T-helper 1 cell treated with Interleukin-12 subunit alpha and Interleukin-12 subunit beta and Interleukin-4 antibody, amounts not matched to agents 30 ng/mL and 1 ng/mL, for 36 hours (primary cell): ENCODE measurements around the gene ITGA11. TPM values are rescaled to one million over a fixed set of nuclear protein-coding genes. Genes with fewer than 3 reads are reported as not detected.

Source experiments
- intact Hi-C: fragments of 100-400 bp; cut with micrococcal nuclease; formaldehyde crosslinking; loops from one replicate; pipeline ENCODE4 v1.15.1; 2024
- total RNA-seq: library from RNA; stranded (reverse); gene quantifications from 2 replicates; pipeline ENCODE4 v1.2.3, GENCODE V29; 2022

Gene ITGA11
- total RNA-seq, 1 donor from 2014 or later, result 1.7 TPM

DNA sequence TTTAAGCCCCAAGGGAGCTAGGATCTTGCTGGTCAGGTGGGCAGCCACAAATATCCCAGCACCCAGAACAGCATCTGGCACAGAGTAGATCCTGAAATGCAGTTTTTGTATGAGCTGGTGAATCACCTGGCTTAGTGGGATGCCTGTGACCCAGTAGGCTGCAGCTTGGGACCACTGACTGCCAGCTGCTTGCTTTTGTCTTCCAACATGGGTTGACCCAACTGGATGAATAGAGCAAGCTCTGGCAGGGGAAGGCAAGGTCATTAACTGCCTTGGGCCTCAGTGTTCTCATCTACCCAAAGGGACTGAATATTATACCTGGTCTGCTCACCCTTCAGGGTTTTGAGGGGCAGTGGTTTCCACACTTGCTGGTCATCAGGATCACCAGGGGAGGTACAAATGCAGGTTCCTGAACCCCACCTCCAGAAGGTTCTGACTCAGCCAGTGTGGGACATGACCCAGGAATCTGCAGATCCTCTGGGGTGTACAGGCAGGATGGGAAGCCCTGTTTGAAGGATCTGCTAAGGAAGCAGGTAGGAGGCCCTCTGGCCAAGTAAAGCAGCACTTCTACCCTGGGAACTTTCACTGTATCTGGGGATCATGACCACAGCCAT lies 55.4 kb downstream of the ITGA11 start:
- intact Hi-C loops, result no loop called here

DNA sequence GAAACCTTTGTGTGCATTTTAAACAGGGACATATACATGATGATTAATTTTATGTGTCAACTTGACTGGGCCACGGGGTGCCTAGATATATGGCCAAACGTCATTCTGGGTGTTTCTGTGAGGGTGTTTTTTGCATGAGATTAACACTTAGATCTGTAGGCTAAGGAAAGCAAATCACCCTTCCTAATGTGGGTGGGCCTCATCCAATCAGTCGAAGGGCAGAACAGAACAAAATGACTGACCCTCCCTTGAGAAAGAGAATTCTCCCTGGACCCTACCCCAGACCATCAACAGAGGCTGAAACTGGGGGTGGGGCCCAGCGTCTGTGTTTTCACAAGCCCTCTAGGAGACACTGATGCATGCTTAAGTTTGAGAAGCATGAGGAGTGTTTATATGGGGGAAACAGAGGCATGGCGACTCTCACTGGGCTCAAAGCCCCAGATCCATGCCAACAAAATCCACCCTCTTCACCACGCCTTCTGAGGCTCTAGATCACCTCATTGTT lies 56.2 kb downstream of the ITGA11 start:
- intact Hi-C loops, result no loop called here

DNA sequence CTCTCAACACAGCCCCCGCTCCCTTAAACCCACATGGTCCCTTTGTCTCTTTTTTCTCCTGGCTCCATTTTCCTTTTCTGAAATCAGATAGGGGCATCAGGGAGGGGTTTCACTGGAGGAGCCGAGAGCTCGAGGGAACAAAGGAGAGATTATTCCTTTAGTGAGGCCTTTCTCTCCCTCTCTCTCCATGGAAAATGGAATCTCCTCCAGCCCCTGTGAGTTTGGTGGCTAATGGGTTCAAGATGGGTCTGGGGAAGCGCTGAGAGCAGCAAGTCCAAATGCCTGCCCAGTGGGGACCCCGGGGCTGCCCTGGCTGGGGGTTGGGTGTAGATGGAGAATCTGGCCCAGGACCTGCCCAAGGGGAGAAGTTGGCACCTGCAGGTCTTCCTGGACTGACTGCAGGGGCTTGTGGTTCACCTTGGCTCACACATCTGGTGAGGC lies 56.8 kb downstream of the ITGA11 start:
- intact Hi-C loops, result no loop called here

DNA sequence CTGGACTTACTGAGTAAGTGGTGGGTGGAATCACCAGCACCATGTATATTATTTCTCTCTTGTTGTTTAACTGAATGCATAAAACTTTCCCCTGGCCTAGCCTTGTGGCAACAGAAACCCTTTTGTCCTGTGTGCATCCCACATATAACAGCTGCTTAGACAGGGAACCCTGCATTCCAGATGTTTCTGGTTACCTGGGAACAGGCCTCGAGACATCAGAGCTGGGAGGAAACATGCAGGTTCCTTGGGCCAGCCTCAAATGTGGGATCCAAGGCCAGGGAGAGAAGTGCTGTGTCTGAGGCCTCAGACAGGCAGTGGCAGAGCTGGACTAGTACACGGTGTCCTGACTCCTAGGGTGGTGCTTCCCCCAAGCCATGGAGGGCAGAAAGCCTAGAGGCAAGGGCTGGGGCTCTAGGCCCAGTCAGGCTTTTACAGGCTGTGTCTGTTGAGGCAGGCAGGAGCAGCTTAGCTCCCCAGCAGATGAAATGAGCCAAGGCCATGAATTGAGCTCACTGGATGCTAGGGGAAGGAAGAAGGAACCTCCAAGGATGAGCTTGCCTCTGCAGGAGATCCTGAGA lies 57.7 kb downstream of the ITGA11 start:
- intact Hi-C loops, result no loop called here

DNA sequence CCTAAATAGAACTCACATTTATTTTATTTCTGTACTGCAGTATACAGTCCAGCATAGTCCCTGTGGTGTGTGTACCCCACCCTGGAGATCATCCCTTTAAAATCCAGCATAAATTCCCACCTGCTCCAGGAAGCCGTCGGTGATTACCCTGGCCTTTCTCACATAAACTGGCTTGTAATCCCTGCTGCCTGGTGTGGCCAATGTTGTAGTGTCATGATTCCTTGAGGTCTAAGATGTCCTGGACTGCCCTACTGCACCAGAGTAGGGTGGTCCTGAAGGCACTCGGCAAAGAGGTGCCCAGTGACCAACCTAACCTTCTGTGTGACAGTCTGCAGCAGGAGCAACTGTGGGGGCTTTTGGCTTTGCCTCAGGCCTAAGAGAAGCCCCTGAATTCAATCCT lies 58.9 kb downstream of the ITGA11 start:
- intact Hi-C loops, result no loop called here

DNA sequence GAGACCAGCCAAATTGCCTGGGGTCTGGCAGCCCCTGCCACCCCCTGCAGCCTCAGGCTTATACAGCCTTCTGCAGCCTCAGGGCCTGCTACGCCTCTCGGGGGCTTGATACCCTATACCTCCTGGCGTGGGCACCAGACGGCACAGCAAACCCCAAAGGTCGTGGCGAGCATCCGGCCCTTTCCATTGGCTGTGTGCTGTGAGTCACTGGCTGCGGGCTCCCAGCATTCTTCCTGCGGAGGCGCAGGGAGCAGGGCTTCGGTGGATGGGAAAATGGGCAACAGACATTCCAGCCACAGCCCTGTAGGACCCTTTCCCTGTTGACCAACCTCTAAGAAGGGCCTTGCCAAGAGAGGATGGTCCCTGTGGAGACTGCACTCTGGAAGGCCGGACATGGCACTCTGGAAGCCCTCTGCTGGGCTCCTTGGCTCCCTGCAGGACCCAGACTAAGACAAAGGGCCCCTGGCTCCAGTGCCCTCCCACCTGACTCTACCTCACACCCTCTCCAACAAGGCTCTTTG lies 59.6 kb downstream of the ITGA11 start:
- intact Hi-C loops, result no loop called here

DNA sequence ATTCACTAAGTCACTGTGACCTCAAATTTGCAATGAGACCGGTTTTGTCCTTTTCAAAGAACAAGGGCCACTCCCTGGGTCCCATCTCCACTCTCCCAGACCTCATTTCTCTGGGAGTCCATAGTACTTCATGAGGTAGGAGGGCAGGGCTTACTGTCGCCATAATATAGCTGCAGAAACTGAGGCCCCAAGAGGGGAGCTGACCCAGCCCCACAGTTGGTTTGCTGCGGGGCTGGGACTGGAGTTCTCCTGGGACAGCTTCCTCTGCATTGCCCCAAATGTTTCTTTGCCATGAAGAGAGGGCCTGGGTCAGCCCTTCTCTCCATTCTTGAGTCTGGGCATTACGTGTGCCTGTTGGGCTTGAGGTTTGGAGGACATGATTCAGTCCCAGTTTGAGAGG lies 60.1 kb downstream of the ITGA11 start:
- intact Hi-C loops, result no loop called here

DNA sequence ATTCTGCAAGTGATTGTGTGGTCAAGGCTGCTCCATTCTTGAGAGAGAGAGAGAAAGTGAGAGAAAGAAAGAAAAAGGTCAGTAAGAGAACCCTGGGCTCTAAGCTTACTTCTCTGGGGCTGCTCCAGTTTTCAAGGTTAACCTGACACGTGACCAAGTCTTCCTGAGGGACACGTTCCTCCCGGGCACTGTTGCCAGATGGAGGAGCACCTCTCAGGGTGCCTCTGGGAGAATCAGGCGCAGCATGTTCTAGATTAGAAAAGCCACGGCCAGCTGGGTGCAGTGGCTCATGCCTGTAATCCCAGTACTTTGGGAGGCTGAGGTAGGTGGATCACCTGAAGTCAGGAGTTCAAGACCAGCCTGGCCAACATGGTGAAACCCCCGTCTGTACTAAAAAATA lies 60.8 kb downstream of the ITGA11 start:
- intact Hi-C loops, result no loop called here

DNA sequence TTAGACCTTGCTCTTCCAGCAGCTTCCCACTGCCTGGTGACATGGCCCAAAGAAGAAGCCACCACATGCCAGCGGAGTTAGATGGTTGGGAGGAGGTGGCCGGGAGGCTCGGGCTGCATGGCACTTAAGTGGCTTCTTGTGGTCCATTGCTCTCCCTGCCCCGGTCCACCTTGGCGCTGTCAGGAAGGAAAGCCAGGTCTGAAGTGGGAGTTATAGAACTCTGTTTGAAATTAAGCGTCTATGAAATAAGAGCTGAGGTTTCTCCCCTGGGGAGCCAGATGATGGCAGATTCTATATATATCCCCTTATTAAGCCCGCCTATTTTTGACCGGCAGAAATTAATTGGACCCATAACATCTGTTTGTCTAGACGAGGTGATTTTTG lies 61.2 kb downstream of the ITGA11 start:
- intact Hi-C loops, result no loop called here

DNA sequence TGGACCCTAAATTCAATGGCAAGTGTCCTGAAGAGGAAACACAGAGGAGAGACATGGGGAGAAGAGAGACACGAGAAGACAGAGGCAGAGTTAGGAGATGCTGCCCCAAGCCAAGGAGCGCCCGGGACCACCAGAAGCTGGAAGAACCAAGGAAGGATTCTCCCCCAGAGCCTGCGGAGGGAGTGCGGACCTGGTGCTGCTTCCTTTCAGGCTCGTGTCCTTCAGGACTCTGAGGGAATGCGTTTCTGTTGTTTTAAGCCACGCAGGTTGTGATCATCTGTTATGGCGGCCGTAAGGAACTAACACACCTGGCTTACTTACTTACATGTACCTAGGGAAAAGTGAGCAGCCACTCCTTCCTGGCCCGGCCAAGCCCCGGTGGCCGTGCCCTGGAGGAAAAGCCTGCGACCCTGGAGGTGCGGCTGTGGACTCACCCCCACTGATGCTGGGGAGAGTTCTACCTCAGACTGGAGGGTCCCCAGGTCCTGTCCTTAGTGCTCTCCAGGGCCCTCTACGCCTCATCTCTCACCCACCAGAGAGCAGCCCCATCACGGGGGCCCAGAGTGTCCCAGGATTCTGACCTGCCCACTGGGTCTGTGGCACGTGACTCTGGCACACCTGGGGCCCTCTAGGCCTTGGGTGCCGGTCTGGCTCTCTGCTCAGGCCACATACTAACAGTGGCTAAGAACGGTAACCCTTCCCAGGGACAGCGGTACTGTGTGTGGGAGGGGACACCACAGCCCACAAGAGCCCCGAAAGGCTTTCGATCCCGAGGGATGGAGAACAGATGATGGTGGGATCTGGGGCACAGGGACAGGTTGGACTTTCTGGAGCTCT lies 61.8 kb downstream of the ITGA11 start:
- intact Hi-C loops, result no loop called here

DNA sequence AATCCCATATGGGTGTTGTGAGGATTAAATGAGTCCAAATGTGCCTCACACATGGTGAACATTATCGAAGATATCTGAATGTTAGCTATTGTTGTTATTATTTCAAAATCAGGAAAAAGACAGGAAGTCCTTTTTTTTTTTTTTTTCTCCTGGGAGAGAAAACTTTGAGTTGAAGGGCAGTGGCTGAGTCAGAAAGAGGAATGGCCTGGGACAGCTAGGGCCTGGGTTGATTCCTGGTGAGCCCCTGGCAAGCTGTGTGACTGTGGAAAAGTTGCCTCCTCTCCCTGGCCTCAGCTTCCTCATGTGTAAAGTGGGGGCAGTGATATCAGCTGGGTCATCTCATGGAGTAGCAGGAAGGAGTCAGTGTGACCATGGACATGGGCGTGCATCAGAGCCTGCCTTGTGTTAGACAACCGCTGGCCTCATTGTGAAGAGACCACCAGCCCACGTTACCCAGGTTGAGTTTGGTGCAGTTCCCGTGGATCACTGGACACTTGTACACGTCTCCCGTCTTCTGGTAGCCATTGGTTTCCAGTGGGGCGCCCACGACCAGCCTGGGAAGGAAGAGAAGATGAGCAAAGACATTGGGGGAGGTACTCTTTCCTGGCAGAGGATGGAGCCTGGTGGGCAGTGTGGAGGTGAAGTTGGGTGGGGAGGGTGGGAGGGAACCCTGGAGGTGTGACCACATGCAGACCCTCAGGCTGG lies 63.1 kb downstream of the ITGA11 start:
- intact Hi-C loops, result no loop called here

DNA sequence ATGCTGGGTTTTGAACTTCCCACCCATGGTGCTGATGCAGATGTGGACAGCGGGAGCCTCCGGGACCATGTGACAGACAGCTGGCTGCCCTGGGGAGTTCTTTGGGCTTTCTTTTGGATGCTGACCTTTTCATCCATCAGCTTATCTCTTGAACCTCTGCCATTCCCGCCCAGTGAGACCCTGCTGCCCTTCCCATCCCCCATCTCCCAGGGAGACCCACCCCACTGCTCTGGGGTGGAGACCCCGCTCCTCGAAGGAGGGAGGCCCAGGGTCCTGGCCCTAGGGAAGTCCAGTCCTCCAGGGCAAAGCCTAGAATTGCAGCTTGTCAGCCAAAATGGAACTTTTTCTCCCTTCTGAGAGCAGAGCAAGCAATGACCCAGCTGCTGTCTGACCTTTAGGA lies 64.0 kb downstream of the ITGA11 start:
- intact Hi-C loops, result no loop called here

DNA sequence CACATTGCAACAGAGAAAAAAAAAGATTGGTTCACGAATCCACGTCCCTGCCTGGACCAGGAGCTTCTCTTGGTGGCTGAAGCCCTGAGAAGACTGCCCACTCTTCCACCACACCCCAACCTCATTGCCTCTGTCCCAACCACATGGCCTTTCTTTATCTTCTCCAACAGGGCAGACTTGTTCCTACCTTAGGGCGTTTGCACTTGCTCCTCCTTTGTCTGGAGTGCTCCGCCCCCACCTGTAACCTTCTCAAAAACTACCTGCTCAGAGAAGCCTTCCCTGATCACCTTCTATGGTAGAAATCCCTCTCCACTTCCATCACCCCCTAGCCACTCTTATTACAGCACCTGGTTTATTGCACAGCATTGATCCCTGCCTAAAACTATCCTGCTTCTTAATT lies 64.7 kb downstream of the ITGA11 start:
- intact Hi-C loops, result no loop called here

DNA sequence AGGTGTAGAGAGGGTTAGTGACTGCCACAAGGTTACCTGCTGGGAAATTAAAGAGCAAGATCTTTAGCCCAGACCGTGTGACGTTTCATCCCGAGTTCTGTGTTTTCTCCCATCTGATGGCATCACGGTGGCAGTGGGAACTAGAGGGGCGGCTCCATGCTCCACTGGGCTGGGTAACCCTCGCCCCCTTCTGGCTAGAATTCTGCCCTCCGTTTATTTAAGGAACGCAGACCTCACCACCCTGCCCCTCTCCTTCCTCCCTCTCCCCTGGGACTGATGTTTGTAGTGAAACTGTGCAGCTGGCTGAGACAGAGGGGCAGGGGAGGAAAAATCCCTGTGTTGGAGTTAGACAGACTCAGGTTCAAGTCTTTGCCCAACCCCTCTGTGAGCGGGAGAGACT lies 65.6 kb downstream of the ITGA11 start:
- intact Hi-C loops, result no loop called here

DNA sequence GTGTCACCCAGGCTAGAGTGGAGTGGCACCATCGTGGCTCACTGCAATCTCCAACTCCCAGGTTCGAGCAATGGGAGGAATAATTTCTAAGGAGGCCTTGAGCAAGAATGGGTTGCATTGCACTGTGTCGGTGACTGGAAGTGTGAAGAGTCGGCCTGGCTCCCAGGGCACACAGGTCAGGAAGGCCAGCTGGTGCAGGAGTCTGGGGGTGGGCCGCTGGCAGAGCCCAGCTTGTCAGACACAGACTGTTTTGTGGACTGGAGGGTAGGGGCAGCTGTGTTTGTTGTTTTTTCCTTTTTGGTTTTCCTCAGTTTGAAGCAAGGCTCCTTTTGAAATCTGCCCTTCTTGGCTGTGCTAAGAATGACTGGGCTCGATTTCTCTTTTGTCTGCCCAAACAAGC lies 66.2 kb downstream of the ITGA11 start:
- intact Hi-C loops, result no loop called here

DNA sequence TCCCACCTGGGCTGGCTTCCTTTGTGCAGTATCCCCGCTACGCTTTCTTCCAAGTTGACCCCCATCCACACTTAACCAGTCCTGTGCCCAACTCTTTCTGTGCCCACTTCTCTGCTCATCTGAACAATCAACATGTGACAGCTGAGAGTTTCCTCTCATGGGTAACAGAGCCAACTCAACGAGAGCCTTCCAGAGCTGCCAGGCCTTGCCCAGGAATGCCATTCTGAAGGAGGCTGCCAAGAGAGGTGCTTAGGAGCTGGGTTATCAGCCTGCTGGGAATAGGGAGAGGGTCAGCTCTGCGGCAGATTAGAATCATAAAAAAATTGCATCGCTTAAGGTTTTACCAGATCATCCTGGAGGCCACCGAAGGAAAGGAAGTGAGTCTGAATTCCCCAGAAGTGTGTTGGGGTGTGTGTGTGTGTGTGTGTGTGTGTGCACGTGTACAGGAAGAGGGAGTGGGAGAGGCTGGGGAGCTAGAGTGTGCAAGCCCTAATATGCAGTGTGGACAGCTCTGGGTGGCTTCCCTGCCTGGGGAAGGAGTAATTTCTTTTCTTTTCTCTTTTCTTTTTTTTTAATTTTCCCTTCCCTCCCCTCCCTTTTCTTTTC lies 66.7 kb downstream of the ITGA11 start:
- intact Hi-C loops, result no loop called here

DNA sequence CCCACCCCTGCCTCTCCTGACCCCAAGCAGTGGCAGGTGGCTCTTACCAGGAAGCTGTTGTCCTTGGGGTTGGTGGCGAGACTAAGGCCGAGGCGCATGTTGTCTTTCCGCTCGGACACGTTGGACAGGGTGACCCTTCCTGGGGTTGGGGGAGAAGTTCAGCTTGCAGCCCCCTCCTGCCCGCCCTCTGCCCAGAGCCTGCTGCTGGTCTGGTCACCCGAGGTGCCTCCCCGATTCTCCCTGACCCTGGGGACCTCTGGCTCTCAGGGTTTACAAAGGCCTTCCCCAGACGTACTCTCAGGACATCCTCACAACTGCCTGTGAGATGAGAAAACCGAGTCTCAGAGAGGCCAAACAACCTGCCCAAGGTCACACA lies 67.3 kb downstream of the ITGA11 start:
- intact Hi-C loops, result no loop called here

DNA sequence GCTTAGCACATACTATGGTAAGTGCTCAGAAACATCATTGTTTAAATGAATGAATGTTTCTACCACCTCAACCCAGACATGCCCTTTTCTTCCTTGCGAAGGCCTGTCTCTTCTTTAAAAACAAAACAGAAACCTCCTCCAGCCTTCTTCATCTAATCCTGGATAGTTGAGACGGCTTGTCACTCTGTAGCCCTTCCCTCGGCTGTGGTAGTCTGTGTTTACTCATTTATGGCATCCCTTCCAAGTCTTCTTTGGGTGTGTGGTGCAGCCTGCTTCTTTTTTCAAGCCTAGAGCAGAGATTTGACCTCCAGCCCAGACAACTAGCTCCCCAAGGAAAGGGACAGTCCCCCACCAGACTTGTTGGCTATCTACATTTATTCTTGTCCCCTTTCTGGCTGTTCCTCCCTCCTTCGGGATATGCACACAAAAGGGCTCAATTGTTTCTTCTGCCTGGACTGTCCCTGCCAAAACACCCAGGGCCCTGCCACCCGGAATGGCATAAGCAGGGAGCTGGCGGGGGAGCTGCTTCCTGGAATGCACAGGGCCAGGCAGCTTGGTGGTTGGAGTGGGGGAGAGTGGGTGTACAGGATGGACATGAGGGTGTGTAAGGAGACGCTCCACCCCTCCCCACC lies 67.8 kb downstream of the ITGA11 start:
- intact Hi-C loops, result no loop called here

DNA sequence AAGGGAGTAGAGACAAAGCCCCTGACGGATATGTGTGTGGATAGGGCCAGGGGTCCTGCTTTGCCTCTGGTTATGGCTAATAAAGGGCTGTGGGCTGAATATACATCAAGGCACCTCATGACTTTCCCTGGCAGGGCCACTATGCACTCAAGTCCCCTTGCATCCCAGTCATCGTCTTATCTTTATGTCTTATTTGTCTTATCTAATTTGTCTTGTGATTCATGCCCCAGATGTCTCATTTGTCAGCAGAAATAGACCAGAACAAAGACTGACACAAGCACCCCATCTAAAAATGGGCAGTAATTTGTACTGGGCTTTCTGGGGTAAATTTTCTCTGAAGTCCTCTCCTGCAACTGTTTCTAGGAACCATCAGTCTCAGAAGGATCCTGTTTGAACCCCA lies 68.6 kb downstream of the ITGA11 start:
- intact Hi-C loops, result no loop called here

DNA sequence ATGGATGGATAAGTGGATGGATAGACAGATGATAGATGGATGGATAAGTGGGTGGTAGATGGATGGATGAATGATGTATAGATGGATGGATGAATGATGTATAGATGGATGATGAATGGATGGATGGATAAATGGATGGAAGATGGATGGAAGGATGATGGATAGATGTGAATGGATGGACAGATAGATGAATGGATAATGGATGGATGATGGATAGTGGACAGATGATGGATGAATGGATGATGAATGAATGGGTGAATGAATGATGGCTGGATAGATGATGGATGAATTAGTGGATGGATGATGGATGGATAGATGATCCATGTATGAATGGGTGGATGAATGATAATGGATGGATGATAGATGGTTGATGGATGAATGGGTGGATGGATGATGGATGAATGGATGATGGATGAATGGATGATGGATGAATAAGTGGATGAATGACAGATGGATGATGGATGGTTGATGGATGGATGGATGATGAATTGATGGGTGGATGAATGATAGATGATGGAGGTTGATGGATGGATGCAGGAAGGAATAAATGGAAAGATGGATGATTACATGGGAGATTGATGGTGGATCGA lies 69.3 kb downstream of the ITGA11 start:
- intact Hi-C loops, result no loop called here
